HEK293 (cell line): ENCODE measurements around the gene MCRIP1.
A peak's percentile ranks its signal among the peaks of the same experiment; 100 is the strongest.

Experiments used
- CTCF ChIA-PET: fragments of 350-600 bp; formaldehyde crosslinking; extraction: SDS; loops from one replicate; lab custom pipeline; 2021; ENCODE audit warnings: antibody characterized with exemption; lab: Yijun Ruan, JAX
- POLR2A ChIA-PET: fragments of 300-600 bp; formaldehyde crosslinking; extraction: SDS; loops from one replicate; lab custom pipeline; 2020; ENCODE audit warnings: antibody characterized with exemption, inconsistent platforms; lab: Yijun Ruan, JAX
- H3K27ac ChIP-seq: fragments of 200-500 bp; sonication (Bioruptor generic); 2 replicates; pipeline ENCODE4 v1.5.1; 2014; ENCODE audit warnings: low read depth, low read length, control low read depth, inconsistent platforms; ENCODE audit errors: extremely low read depth
- H3K36me3 ChIP-seq, 2 experiments: fragments of 200-500 bp in 1 of 2; sonication (Bioruptor generic) in 1 of 2; 1 replicate in 1 of 2; 2 replicates in 1 of 2; pipeline ENCODE4 v1.5.1; 2014 to 2017; ENCODE audit warnings: inconsistent platforms in 2 of 2, low read length in 2 of 2; ENCODE audit not compliant: control insufficient read depth in 2 of 2, insufficient read depth in 1 of 2
- H3K4me1 ChIP-seq: fragments of 200-500 bp; sonication (Bioruptor generic); 2 replicates; pipeline ENCODE4 v1.5.1; 2014; ENCODE audit warnings: mild to moderate bottlenecking, low read length, inconsistent platforms; ENCODE audit not compliant: control insufficient read depth, insufficient read depth
- H3K4me3 ChIP-seq: 2 replicates; pipeline ENCODE4 v1.5.1; 2011; ENCODE audit warnings: low read depth, mild to moderate bottlenecking, control low read depth, low read length, moderate library complexity
- H3K9me3 ChIP-seq: fragments of 200-500 bp; sonication (Bioruptor generic); 2 replicates; pipeline ENCODE4 v1.5.1; 2014; ENCODE audit warnings: low read depth, low read length, inconsistent platforms; ENCODE audit not compliant: control insufficient read depth, insufficient read depth
- ATF2 ChIP-seq: fragments of 450-650 bp; formaldehyde crosslinking; IDR thresholded peaks from 2 replicates; pipeline ENCODE4 v1.5.1; 2016; ENCODE audit warnings: missing biosample characterization, missing genetic modification characterization, low read depth
- SCRT2 ChIP-seq: fragments of 450-650 bp; formaldehyde crosslinking; IDR thresholded peaks from 2 replicates; pipeline ENCODE4 v1.5.1; 2016; ENCODE audit warnings: missing biosample characterization, missing genetic modification characterization
- ZBTB17 ChIP-seq: fragments of 450-650 bp; formaldehyde crosslinking; IDR thresholded peaks from 2 replicates; pipeline ENCODE4 v1.5.1; 2016; ENCODE audit warnings: missing biosample characterization, missing genetic modification characterization
- ZFP41 ChIP-seq: fragments of 450-650 bp; formaldehyde crosslinking; IDR thresholded peaks from 2 replicates; pipeline ENCODE4 v1.5.1; 2016; ENCODE audit warnings: missing biosample characterization, missing genetic modification characterization, borderline replicate concordance
- ZIC2 ChIP-seq: fragments of 450-650 bp; formaldehyde crosslinking; IDR thresholded peaks from 2 replicates; pipeline ENCODE4 v1.5.1; 2016; ENCODE audit warnings: missing biosample characterization, missing genetic modification characterization
- ZNF175 ChIP-seq: fragments of 450-650 bp; formaldehyde crosslinking; IDR thresholded peaks from 2 replicates; pipeline ENCODE4 v1.5.1; 2016; ENCODE audit warnings: missing biosample characterization, missing genetic modification characterization
- ZNF280C ChIP-seq: fragments of 450-650 bp; formaldehyde crosslinking; IDR thresholded peaks from 2 replicates; pipeline ENCODE4 v1.5.1; 2016; ENCODE audit warnings: missing biosample characterization, missing genetic modification characterization
- ZNF510 ChIP-seq: fragments of 450-650 bp; formaldehyde crosslinking; IDR thresholded peaks from 2 replicates; pipeline ENCODE4 v1.5.1; 2018; ENCODE audit warnings: mild to moderate bottlenecking, missing genetic modification characterization, missing biosample characterization; ENCODE audit not compliant: insufficient replicate concordance
- ZNF596 ChIP-seq: fragments of 450-650 bp; IDR thresholded peaks from 2 replicates; pipeline ENCODE4 v1.5.0; 2018; ENCODE audit warnings: missing biosample characterization, mild to moderate bottlenecking, missing genetic modification characterization, moderate library complexity
- ZNF629 ChIP-seq: fragments of 450-650 bp; formaldehyde crosslinking; IDR thresholded peaks from 2 replicates; pipeline ENCODE4 v1.5.1; 2017; ENCODE audit warnings: missing biosample characterization, missing genetic modification characterization
- ZNF704 ChIP-seq: fragments of 450-650 bp; formaldehyde crosslinking; IDR thresholded peaks from 2 replicates; pipeline ENCODE4 v1.5.1; 2016; ENCODE audit warnings: missing biosample characterization, missing genetic modification characterization
- TF ChIP-seq, protein P1 (sequence below): fragments of 450-650 bp; formaldehyde crosslinking; IDR thresholded peaks from 2 replicates; pipeline ENCODE4 v1.5.1; 2016; ENCODE audit warnings: missing biosample characterization, missing genetic modification characterization, borderline replicate concordance
- TF ChIP-seq, protein P2 (sequence below): fragments of 450-650 bp; formaldehyde crosslinking; conservative IDR thresholded peaks from 2 replicates; pipeline ENCODE4 v1.5.1; 2016; ENCODE audit warnings: low read depth, missing biosample characterization, missing genetic modification characterization

MCRIP1 gene

GRCh38 chr17:81838753-81839255, 5.7 kb upstream of the MCRIP1 start:
- H3K36me3 ChIP-seq = peaks cover 0 to 19% of the 10 kb centered on the region in 2 experiments; a peak in 2 of 3 replicates
- H3K9me3 ChIP-seq = no peaks in the 10 kb centered on the region
- H3K4me1 ChIP-seq = no peaks in the 10 kb centered on the region
- ChIA-PET POLR2A (interaction anchor here (1.2 to 1.4 kb wide), 2 partner anchors 19 to 136 kb away, joined by 3 to 4 read pairs; partner anchors contain the start of gene MRPL12), CTCF (no interaction called here)
- TF ChIP-seq ZIC2 (tag by site-specific recombination) (0 out of 2 replicates have a peak, but pooled peaks have one; percentile 13), ZNF280C (tag by site-specific recombination) (no peak), ZBTB17 (tag by site-specific recombination) (0 out of 2 replicates have a peak, but pooled peaks have one; percentile 15)
- H3K4me3 ChIP-seq = no peak overlapping the region
- no peak overlapping the region for H3K27ac ChIP-seq

DNA sequence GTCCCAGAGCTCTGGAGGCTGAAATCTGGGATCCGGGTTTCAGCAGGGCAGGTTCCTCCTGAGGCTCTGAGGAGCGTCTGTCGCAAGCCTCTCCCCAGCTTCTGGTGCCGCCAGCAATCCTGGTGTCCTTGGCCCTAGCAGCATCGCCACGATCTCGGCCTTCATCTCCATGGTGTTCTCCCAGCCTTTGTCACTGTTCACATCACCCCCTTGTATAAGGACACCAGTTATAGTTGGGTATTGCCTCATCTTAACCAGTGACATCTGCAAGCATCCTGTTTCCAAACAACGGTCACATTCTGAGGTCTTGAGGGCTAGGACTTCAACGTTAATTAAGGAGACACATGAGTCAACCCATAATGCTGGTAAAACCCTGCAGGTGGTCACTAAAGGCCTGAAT, 4.5 kb upstream of the MCRIP1 start:
- H3K4me3 ChIP-seq = no peak overlapping the region
- no peak overlapping the region for H3K27ac ChIP-seq
- POLR2A ChIA-PET = interaction anchor here (0.7 to 1.2 kb wide), 2 partner anchors 18 to 23 kb away, joined by 3 read pairs; no protein-coding TSS in a partner anchor
- H3K4me1 ChIP-seq = no peaks in the 10 kb centered on the region
- TF ChIP-seq ZNF629 (tag by site-specific recombination) (peak; percentile 18; the same call in 1 of the 2 replicates), ZFP41 (tag by site-specific recombination) (no peak), ZNF175 (tag by site-specific recombination) (no peak), ZNF704 (tag by site-specific recombination) (no peak)
- TF ChIP-seq, all 188 proteins: peak for 1
- no peaks in the 10 kb centered on the region for H3K9me3 ChIP-seq
- CTCF ChIA-PET = no interaction called here
- H3K36me3 ChIP-seq = peaks cover 0 to 7% of the 10 kb centered on the region in 2 experiments; a peak in 2 of 3 replicates

DNA sequence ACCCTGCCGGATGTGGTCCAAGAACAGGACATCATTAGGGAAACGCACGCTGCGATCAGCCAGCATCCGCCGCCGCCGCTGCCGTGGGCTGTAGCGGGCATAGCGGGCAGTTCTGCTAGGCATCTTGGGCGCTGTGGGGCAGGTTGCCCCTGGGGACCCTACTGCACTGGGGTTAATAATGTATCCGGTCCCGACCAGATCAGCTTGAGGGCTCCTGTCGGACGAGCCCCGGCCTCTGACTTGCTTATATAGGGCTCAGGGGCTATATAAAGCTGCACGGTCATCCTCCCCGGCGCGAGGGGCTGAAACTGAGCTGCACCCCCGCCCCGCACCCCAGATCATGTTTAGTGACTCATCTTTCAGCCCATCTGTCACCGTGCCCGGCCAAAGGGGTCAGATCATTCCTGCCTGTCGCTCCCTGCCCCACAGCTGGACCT, 1.8 kb upstream of the MCRIP1 start, which contains the start of gene PPP1R27:
TSS of gene PPP1R27 (minus strand) at position 220 of the 437 bp plus-strand sequence. CDS start at position 123, 97 bp downstream.
- H3K9me3 ChIP-seq = no peaks in the 10 kb centered on the region
- H3K4me3 ChIP-seq = peak within 1 kb of the TSS; percentile 77
- CTCF ChIA-PET = interaction anchor here (3.0 kb wide), 1 partner anchor 13 kb away, joined by 12 read pairs; no protein-coding TSS in a partner anchor
- H3K36me3 ChIP-seq = peaks cover 0 to 4% of the 10 kb centered on the region in 2 experiments; a peak in 1 of 3 replicates
- H3K27ac ChIP-seq = peak within 1 kb of the TSS; percentile 95
- POLR2A ChIA-PET = interaction anchor here (0.8 to 1.6 kb wide), 3 partner anchors 9 to 26 kb away, joined by 5 to 7 read pairs (median 6); no protein-coding TSS in a partner anchor
- no peaks in the 10 kb centered on the region for H3K4me1 ChIP-seq
- no peak for TF ChIP-seq ZNF596 (tag by site-specific recombination)
- TF ChIP-seq, protein P1, sequence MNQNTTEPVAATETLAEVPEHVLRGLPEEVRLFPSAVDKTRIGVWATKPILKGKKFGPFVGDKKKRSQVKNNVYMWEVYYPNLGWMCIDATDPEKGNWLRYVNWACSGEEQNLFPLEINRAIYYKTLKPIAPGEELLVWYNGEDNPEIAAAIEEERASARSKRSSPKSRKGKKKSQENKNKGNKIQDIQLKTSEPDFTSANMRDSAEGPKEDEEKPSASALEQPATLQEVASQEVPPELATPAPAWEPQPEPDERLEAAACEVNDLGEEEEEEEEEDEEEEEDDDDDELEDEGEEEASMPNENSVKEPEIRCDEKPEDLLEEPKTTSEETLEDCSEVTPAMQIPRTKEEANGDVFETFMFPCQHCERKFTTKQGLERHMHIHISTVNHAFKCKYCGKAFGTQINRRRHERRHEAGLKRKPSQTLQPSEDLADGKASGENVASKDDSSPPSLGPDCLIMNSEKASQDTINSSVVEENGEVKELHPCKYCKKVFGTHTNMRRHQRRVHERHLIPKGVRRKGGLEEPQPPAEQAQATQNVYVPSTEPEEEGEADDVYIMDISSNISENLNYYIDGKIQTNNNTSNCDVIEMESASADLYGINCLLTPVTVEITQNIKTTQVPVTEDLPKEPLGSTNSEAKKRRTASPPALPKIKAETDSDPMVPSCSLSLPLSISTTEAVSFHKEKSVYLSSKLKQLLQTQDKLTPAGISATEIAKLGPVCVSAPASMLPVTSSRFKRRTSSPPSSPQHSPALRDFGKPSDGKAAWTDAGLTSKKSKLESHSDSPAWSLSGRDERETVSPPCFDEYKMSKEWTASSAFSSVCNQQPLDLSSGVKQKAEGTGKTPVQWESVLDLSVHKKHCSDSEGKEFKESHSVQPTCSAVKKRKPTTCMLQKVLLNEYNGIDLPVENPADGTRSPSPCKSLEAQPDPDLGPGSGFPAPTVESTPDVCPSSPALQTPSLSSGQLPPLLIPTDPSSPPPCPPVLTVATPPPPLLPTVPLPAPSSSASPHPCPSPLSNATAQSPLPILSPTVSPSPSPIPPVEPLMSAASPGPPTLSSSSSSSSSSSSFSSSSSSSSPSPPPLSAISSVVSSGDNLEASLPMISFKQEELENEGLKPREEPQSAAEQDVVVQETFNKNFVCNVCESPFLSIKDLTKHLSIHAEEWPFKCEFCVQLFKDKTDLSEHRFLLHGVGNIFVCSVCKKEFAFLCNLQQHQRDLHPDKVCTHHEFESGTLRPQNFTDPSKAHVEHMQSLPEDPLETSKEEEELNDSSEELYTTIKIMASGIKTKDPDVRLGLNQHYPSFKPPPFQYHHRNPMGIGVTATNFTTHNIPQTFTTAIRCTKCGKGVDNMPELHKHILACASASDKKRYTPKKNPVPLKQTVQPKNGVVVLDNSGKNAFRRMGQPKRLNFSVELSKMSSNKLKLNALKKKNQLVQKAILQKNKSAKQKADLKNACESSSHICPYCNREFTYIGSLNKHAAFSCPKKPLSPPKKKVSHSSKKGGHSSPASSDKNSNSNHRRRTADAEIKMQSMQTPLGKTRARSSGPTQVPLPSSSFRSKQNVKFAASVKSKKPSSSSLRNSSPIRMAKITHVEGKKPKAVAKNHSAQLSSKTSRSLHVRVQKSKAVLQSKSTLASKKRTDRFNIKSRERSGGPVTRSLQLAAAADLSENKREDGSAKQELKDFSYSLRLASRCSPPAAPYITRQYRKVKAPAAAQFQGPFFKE = no peak
- TF ChIP-seq ZNF510 (tag by site-specific recombination) = no peak
- TF ChIP-seq, protein P2, sequence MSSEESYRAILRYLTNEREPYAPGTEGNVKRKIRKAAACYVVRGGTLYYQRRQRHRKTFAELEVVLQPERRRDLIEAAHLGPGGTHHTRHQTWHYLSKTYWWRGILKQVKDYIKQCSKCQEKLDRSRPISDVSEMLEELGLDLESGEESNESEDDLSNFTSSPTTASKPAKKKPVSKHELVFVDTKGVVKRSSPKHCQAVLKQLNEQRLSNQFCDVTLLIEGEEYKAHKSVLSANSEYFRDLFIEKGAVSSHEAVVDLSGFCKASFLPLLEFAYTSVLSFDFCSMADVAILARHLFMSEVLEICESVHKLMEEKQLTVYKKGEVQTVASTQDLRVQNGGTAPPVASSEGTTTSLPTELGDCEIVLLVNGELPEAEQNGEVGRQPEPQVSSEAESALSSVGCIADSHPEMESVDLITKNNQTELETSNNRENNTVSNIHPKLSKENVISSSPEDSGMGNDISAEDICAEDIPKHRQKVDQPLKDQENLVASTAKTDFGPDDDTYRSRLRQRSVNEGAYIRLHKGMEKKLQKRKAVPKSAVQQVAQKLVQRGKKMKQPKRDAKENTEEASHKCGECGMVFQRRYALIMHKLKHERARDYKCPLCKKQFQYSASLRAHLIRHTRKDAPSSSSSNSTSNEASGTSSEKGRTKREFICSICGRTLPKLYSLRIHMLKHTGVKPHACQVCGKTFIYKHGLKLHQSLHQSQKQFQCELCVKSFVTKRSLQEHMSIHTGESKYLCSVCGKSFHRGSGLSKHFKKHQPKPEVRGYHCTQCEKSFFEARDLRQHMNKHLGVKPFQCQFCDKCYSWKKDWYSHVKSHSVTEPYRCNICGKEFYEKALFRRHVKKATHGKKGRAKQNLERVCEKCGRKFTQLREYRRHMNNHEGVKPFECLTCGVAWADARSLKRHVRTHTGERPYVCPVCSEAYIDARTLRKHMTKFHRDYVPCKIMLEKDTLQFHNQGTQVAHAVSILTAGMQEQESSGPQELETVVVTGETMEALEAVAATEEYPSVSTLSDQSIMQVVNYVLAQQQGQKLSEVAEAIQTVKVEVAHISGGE (tag by site-specific recombination) = no peak
- TF ChIP-seq ATF2 (tag by site-specific recombination) = no peak
- TF ChIP-seq SCRT2 (tag by site-specific recombination) = 0 out of 2 replicates have a peak, but pooled peaks have one; percentile 19
